HepG2 (cell line): ENCODE data around the gene TMEM134. TPM values are rescaled to one million over a fixed set of nuclear protein-coding genes. Genes with fewer than 3 reads are reported as not detected.

Experiments used
- ATAC-seq: fragments of 200-7000 bp; cut with Tn5 transposase; 3 replicates; pipeline ENCODE4 v1.9.1; 2020; ENCODE audit warnings: mild to moderate bottlenecking, moderate library complexity
- BruUV-seq: library from RNA; stranded (reverse); fragments of 400-500 nt; replicated peaks from 2 replicates; lab custom pipeline; 2021; lab: Mats Ljungman, UMichigan
- CTCF ChIA-PET: fragments of 300-600 bp; formaldehyde crosslinking; extraction: SDS; loops from one replicate; lab custom pipeline; 2021; ENCODE audit warnings: low total read pairs, inconsistent platforms, low intra/inter-chr PET ratio; lab: Yijun Ruan, JAX
- POLR2A ChIA-PET: fragments of 350-600 bp; sonication (Branson Sonifier 250); formaldehyde crosslinking; loops from one replicate; lab custom pipeline; 2020; ENCODE audit warnings: antibody characterized with exemption, inconsistent platforms; lab: Yijun Ruan, JAX
- DNase-seq: peaks from one replicate; pipeline ENCODE4 v3.0.0-alpha.2; 2015; ENCODE audit warnings: low spot score
- FAIRE-seq: peaks from 3 replicates; lab custom pipeline; 2011; peaks lifted over from hg19 to GRCh38; lab: Jason Lieb, UNC
- H2AFZ ChIP-seq: one replicate; pipeline ENCODE4 v1.6.1; 2011; ENCODE audit warnings: low read length, inconsistent platforms
- H3K27ac ChIP-seq: fragments of 300-600 bp; 3 replicates; pipeline ENCODE4 v1.8.0; 2011; ENCODE audit warnings: mixed run types, mild to moderate bottlenecking, mixed read lengths, low read length, inconsistent platforms; ENCODE audit not compliant: insufficient read depth; ENCODE audit errors: extremely low read length
- H3K27me3 ChIP-seq, 2 experiments: fragments of 200-600 bp in 1 of 2; 2 replicates in 1 of 2; 3 replicates in 1 of 2; pipeline versions ENCODE4 v1.6.0 to v1.8.0; 2011; ENCODE audit warnings: low read length in 2 of 2, mild to moderate bottlenecking in 2 of 2, moderate library complexity in 2 of 2, inconsistent platforms in 1 of 2; ENCODE audit not compliant: insufficient read depth in 2 of 2, control insufficient read depth in 1 of 2
- H3K36me3 ChIP-seq, 2 experiments: fragments of 200-600 bp in 1 of 2; replicated peaks in 1 of 2; 2 replicates in 1 of 2; 3 replicates in 1 of 2; pipeline versions ENCODE4 v1.5.1 to v1.8.0; 2011; ENCODE audit warnings: low read length in 2 of 2, inconsistent platforms in 1 of 2; ENCODE audit not compliant: insufficient read depth in 2 of 2, control insufficient read depth in 1 of 2
- H3K4me1 ChIP-seq: 2 replicates; pipeline ENCODE4 v1.5.1; 2012; ENCODE audit warnings: low read length, inconsistent platforms; ENCODE audit not compliant: insufficient read depth
- H3K4me2 ChIP-seq: 2 replicates; pipeline ENCODE4 v1.6.0; 2011; ENCODE audit warnings: low read depth, low read length, inconsistent platforms
- H3K4me3 ChIP-seq, 3 experiments: fragments of 200-600 bp in 1 of 3; sonication (generic), shearing (Covaris generic) in 1 of 3; replicated peaks in 1 of 3; 2 replicates each; pipeline ENCODE4 v1.5.1; 2011 to 2016; ENCODE audit warnings: low read length in 3 of 3, inconsistent platforms in 2 of 3, low read depth in 2 of 3, mild to moderate bottlenecking in 2 of 3, control low read depth in 1 of 3, mixed read lengths in 1 of 3; ENCODE audit not compliant: insufficient read depth in 1 of 3
- H3K79me2 ChIP-seq: one replicate; pipeline ENCODE4 v1.6.1; 2011; ENCODE audit warnings: low read length, inconsistent platforms; ENCODE audit not compliant: insufficient read depth
- H3K9ac ChIP-seq: 2 replicates; pipeline ENCODE4 v1.6.0; 2011; ENCODE audit warnings: mild to moderate bottlenecking, low read depth, low read length, inconsistent platforms; ENCODE audit not compliant: insufficient read depth
- H3K9me3 ChIP-seq: 2 replicates; pipeline ENCODE4 v1.5.1; 2012; ENCODE audit warnings: mild to moderate bottlenecking, low read length
- H4K20me1 ChIP-seq: 2 replicates; pipeline ENCODE4 v1.6.0; 2011; ENCODE audit warnings: inconsistent platforms, mild to moderate bottlenecking, low read length, moderate library complexity; ENCODE audit not compliant: insufficient read depth
- ADNP ChIP-seq: sonication (generic); formaldehyde crosslinking; IDR thresholded peaks from 2 replicates; pipeline ENCODE4 v1.4.0; 2020; ENCODE audit warnings: missing genetic modification reagents
- BRF2 ChIP-seq: sonication (generic); formaldehyde crosslinking; IDR thresholded peaks from 2 replicates; pipeline ENCODE4 v1.8.1; 2022; ENCODE audit warnings: mild to moderate bottlenecking, missing genetic modification reagents
- E2F1 ChIP-seq: sonication (generic); formaldehyde crosslinking; IDR thresholded peaks from 2 replicates; pipeline ENCODE4 v1.5.0; 2020; ENCODE audit warnings: missing genetic modification reagents
- LRRFIP1 ChIP-seq: sonication (generic); formaldehyde crosslinking; conservative IDR thresholded peaks from 2 replicates; pipeline ENCODE4 v1.4.0; 2020; ENCODE audit warnings: missing genetic modification reagents
- NFRKB ChIP-seq: fragments of 450-650 bp; IDR thresholded peaks from 2 replicates; pipeline ENCODE4 v1.6.1; 2017
- TSC22D2 ChIP-seq: sonication (generic); formaldehyde crosslinking; IDR thresholded peaks from 2 replicates; pipeline ENCODE4 v1.5.1; 2020; ENCODE audit warnings: missing genetic modification reagents, mild to moderate bottlenecking, borderline replicate concordance
- ZBED4 ChIP-seq: sonication (generic); formaldehyde crosslinking; IDR thresholded peaks from 2 replicates; pipeline ENCODE4 v1.4.0; 2020; ENCODE audit warnings: missing genetic modification reagents, borderline replicate concordance
- ZBTB44 ChIP-seq: sonication (generic); formaldehyde crosslinking; IDR thresholded peaks from 2 replicates; pipeline ENCODE4 v1.4.0; 2020; ENCODE audit warnings: missing genetic modification reagents
- ZNF124 ChIP-seq: sonication (generic); formaldehyde crosslinking; IDR thresholded peaks from 2 replicates; pipeline ENCODE4 v1.4.0; 2020; ENCODE audit warnings: missing genetic modification reagents
- ZNF292 ChIP-seq: sonication (generic); formaldehyde crosslinking; IDR thresholded peaks from 2 replicates; pipeline ENCODE4 v1.8.1; 2022; ENCODE audit warnings: mild to moderate bottlenecking, low read depth, missing genetic modification reagents, borderline replicate concordance
- ZNF510 ChIP-seq: sonication (generic); formaldehyde crosslinking; IDR thresholded peaks from 2 replicates; pipeline ENCODE4 v1.4.0; 2020; ENCODE audit warnings: low read depth, mild to moderate bottlenecking, missing genetic modification reagents
- ZNF556 ChIP-seq: sonication (generic); formaldehyde crosslinking; IDR thresholded peaks from 2 replicates; pipeline ENCODE4 v1.4.0; 2020; ENCODE audit warnings: mild to moderate bottlenecking, missing genetic modification reagents, borderline replicate concordance
- ZNF567 ChIP-seq: sonication (generic); formaldehyde crosslinking; IDR thresholded peaks from 2 replicates; pipeline ENCODE4 v1.8.1; 2023; ENCODE audit warnings: mild to moderate bottlenecking, missing genetic modification reagents, borderline replicate concordance
- ZNF644 ChIP-seq: IDR thresholded peaks from 2 replicates; pipeline ENCODE4 v1.6.1; 2016; ENCODE audit warnings: low read depth
- WGBS: methylation state at CpG from one replicate; pipeline ENCODE4 v1.1.6; 2017; ENCODE audit warnings: low lambda C conversion rate; 5-methylcytosine and 5-hydroxymethylcytosine counted together
- in situ Hi-C: cut with HindIII; loops from 2 replicates; pipeline ENCODE4 v1.10.0; 2017; ENCODE audit warnings: low pct_unique_long_range_greater_than_20kb; ENCODE audit not compliant: extremely low pct_ligation_motif_present
- intact Hi-C: fragments of 100-400 bp; cut with micrococcal nuclease; formaldehyde crosslinking; loops from one replicate; pipeline ENCODE4 v1.10.0; 2022; ENCODE audit not compliant: unreplicated experiment
- polyA plus RNA-seq, 8 experiments: library from polyadenylated mRNA; depleted of rRNA in 3 of 8; stranded (reverse) in 7 of 8; unstranded in 1 of 8; fragments of >200 nt; fragmentation: Illumina TruSeq in 4 of 8; extraction: Trizol in 4 of 8; gene quantifications; 2 replicates each; pipeline versions ENCODE4 v1.2.1 to v1.2.3, GENCODE V29; 2011 to 2016; ENCODE audit warnings: low read depth in 4 of 8, missing spikeins in 1 of 8, mixed read lengths in 1 of 8; ENCODE audit not compliant: insufficient read depth in 1 of 8
- total RNA-seq, 5 experiments: library from RNA; depleted of rRNA; stranded (reverse); fragments of >200 nt; fragmentation: Illumina TruSeq; extraction: Trizol; gene quantifications; 2 replicates each; pipeline ENCODE4 v1.2.3, GENCODE V29; 2016; ENCODE audit warnings: low read depth in 1 of 5

Gene TMEM134
- total and polyA plus RNA-seq, 2 of the 13 experiments (the other 11 are each of a cell fraction or from before 2014, with no cell fraction given): 6.9 to 26.9 TPM

GRCh38 chr11:67497656-67498291, 28.7 kb upstream of the TMEM134 start:
- H3K27me3 ChIP-seq: no peaks in the 10 kb centered on the region
- H3K27ac ChIP-seq: no peak overlapping the region
- H3K9me3 ChIP-seq: no peaks in the 10 kb centered on the region
- no peaks in the 10 kb centered on the region for H3K4me1 ChIP-seq
- no peak overlapping the region for H3K4me3 ChIP-seq
- no peak overlapping the region for H3K4me2 ChIP-seq
- WGBS: 94% methylated on average over 11 of the region's 21 CpGs
- BruUV-seq: no TSS peak
- H3K36me3 ChIP-seq: peaks cover 0 to 1% of the 10 kb centered on the region in 2 experiments; a peak in 2 of 5 replicates
- intact Hi-C loops (no loop called here), in situ Hi-C loops (no loop called here)
- DNase-seq (no peak), FAIRE-seq (no peak), ATAC-seq (no peak)
- H2AFZ ChIP-seq: no peak overlapping the region
- no peaks in the 10 kb centered on the region for H4K20me1 ChIP-seq
- H3K9ac ChIP-seq: no peak overlapping the region
- ChIA-PET POLR2A (no interaction called here), CTCF (no interaction called here)
- no peaks in the 10 kb centered on the region for H3K79me2 ChIP-seq
- TF ChIP-seq LRRFIP1 (CRISPR knock-in tag) (no peak), ADNP (no peak), ZNF292 (no peak), BRF2 (no peak), ZNF644 (CRISPR knock-in tag) (no peak), ZNF567 (CRISPR knock-in tag) (no peak), ZBTB44 (CRISPR knock-in tag) (no peak), E2F1 (no peak), TSC22D2 (CRISPR knock-in tag) (no peak), ZNF556 (CRISPR knock-in tag) (no peak), ZNF510 (CRISPR knock-in tag) (no peak), ZNF124 (CRISPR knock-in tag) (no peak), NFRKB (no peak), ZBED4 (CRISPR knock-in tag) (no peak)
